HCT116 (cell line): ENCODE results near the gene ENTPD6. TPM values are rescaled to one million over a fixed set of nuclear protein-coding genes. Genes with fewer than 3 reads are reported as not detected.

ENCODE experiments used
- CBX3 ChIP-seq: IDR thresholded peaks from 2 replicates; pipeline ENCODE4 v1.6.1; 2012; ENCODE audit warnings: low read depth
- CEBPB ChIP-seq: IDR thresholded peaks from 2 replicates; pipeline ENCODE4 v1.6.1; 2012; ENCODE audit warnings: low read depth
- EGR1 ChIP-seq: IDR thresholded peaks from 2 replicates; pipeline ENCODE4 v1.6.1; 2012; ENCODE audit warnings: low read depth
- EZH2 ChIP-seq: fragments of 200-600 bp; sonication (generic); IDR thresholded peaks from 2 replicates; pipeline ENCODE4 v1.6.1; 2017; ENCODE audit warnings: antibody characterized with exemption, mixed run types
- EZH2phosphoT487 ChIP-seq: fragments of 200-600 bp; IDR thresholded peaks from 2 replicates; pipeline ENCODE4 v1.6.1; 2018; ENCODE audit warnings: antibody characterized with exemption, borderline replicate concordance
- JUND ChIP-seq: IDR thresholded peaks from 2 replicates; pipeline ENCODE4 v1.6.1; 2012
- POLR2AphosphoS5 ChIP-seq: IDR thresholded peaks from 2 replicates; pipeline ENCODE4 v1.6.1; 2011; ENCODE audit warnings: mild to moderate bottlenecking, low read depth, low read length, moderate library complexity
- RAD21 ChIP-seq: IDR thresholded peaks from 2 replicates; pipeline ENCODE4 v1.6.1; 2012; ENCODE audit warnings: low read depth, mild to moderate bottlenecking
- SIN3A ChIP-seq: IDR thresholded peaks from 2 replicates; pipeline ENCODE4 v1.6.1; 2012; ENCODE audit warnings: low read depth
- SRF ChIP-seq: IDR thresholded peaks from 2 replicates; pipeline ENCODE4 v1.6.1; 2012; ENCODE audit warnings: low read depth
- TCF7L2 ChIP-seq: IDR thresholded peaks from 2 replicates; pipeline ENCODE4 v1.7.0; 2011; ENCODE audit warnings: borderline replicate concordance, inconsistent platforms; ENCODE audit not compliant: insufficient read depth, insufficient read length; ENCODE audit errors: extremely low read depth
- ZFX ChIP-seq: fragments of 450-650 bp; IDR thresholded peaks from 2 replicates; pipeline ENCODE4 v1.6.1; 2017
- total RNA-seq: library from RNA; stranded (reverse); gene quantifications from one replicate; pipeline ENCODE4 v1.2.1, GENCODE V29; 2021; ENCODE audit not compliant: unreplicated experiment
- TF ChIP-seq, protein P1 (sequence below), 3 experiments: fragments of 200-600 bp in 1 of 3; sonication (generic) in 1 of 3; IDR thresholded peaks in 2 of 3; conservative IDR thresholded peaks in 1 of 3; 2 replicates each; pipeline ENCODE4 v1.5.1; 2012 to 2017; ENCODE audit warnings: low read depth in 2 of 3, low read length in 2 of 3, antibody characterized with exemption in 1 of 3, borderline replicate concordance in 1 of 3, control low read depth in 1 of 3, mild to moderate bottlenecking in 1 of 3, mixed read lengths in 1 of 3, mixed run types in 1 of 3, moderate library complexity in 1 of 3; ENCODE audit not compliant: insufficient read depth in 1 of 3
- TF ChIP-seq, protein P2 (sequence below): IDR thresholded peaks from 2 replicates; pipeline ENCODE4 v1.6.1; 2012

ENTPD6 gene
- total RNA-seq, 1 experiment from 2014 or later, result 89.2 TPM

DNA sequence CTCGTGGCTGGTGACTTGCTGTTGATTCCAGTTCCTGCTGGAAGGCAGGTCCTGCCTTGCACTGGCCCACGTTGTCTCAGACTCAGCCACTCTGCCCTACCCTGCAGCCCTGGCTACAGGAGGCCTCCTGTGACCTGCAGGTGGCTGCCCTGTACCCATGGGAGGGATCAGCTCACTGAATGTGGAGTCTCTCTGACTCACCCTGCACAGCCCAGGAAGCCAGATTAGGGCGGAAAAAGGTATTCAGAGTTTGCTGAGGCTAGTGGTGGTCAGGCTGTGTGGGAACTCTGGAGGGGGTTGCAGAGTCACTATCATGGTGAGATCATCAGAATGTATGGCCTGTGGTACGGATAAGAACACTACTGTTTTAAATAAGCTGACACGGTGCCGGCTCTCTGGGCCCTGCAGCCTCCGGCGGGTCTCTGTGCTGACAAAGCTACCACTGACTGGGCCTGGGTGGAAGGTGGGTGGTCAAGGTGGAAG lies 27.7 kb downstream of the ENTPD6 start (continued):
- TF ChIP-seq, protein P1, sequence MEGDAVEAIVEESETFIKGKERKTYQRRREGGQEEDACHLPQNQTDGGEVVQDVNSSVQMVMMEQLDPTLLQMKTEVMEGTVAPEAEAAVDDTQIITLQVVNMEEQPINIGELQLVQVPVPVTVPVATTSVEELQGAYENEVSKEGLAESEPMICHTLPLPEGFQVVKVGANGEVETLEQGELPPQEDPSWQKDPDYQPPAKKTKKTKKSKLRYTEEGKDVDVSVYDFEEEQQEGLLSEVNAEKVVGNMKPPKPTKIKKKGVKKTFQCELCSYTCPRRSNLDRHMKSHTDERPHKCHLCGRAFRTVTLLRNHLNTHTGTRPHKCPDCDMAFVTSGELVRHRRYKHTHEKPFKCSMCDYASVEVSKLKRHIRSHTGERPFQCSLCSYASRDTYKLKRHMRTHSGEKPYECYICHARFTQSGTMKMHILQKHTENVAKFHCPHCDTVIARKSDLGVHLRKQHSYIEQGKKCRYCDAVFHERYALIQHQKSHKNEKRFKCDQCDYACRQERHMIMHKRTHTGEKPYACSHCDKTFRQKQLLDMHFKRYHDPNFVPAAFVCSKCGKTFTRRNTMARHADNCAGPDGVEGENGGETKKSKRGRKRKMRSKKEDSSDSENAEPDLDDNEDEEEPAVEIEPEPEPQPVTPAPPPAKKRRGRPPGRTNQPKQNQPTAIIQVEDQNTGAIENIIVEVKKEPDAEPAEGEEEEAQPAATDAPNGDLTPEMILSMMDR (IDR thresholded peaks at IDR 0.05 in 2 of 3, conservative IDR thresholded peaks at IDR 0.05 in 1 of 3; ENCODE audit: borderline replicate concordance in 1 of 3, insufficient read depth in 1 of 3, low read depth in 2 of 3, low read length in 2 of 3), result peak; percentile 23 to 37 (median 32); a peak in 4 of 6 replicates
- TF ChIP-seq SIN3A (no peak), ZFX (no peak), EZH2phosphoT487 (no peak), SRF (no peak), CEBPB (no peak), CBX3 (no peak), POLR2AphosphoS5 (peak; percentile 53), TCF7L2 (no peak), JUND (peak; percentile 67), EGR1 (no peak), EZH2 (no peak), RAD21 (peak; percentile 65)
- TF ChIP-seq, protein P2, sequence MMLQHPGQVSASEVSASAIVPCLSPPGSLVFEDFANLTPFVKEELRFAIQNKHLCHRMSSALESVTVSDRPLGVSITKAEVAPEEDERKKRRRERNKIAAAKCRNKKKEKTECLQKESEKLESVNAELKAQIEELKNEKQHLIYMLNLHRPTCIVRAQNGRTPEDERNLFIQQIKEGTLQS, result no peak
